Activated naive CD8-positive, alpha-beta T cell treated with anti-CD3 and anti-CD28 coated beads, Interleukin-2, amount 10 ng/mL, durations not matched to agents 7 days and 5 days (primary cell): ENCODE measurements around the gene TRIML1. TPM values are rescaled to one million over a fixed set of nuclear protein-coding genes. Genes with fewer than 3 reads are reported as not detected.

Source experiments
- ATAC-seq: fragments of 150-1000 bp; cut with Tn5 transposase; one replicate; pipeline ENCODE4 v1.10.0; 2021; ENCODE audit warnings: low read depth, moderate library complexity
- POLR2A ChIA-PET: fragments of 350-600 bp; sonication (Branson Sonifier 250); formaldehyde crosslinking; loops from one replicate; lab custom pipeline; 2021; ENCODE audit warnings: antibody characterized with exemption; lab: Charles Lee
- DNase-seq: peaks from one replicate; pipeline ENCODE4 v3.0.0; 2021
- H3K27ac Mint-ChIP-seq: one replicate; pipeline ENCODE4 v1.8.0; 2022; ENCODE audit warnings: mild to moderate bottlenecking, mixed read lengths
- H3K27me3 Mint-ChIP-seq: one replicate; pipeline ENCODE4 v1.8.0; 2022; ENCODE audit warnings: mild to moderate bottlenecking, moderate library complexity, mixed read lengths
- H3K36me3 Mint-ChIP-seq: one replicate; pipeline ENCODE4 v1.8.0; 2021; ENCODE audit warnings: mild to moderate bottlenecking, mixed read lengths
- H3K4me1 Mint-ChIP-seq: one replicate; pipeline ENCODE4 v1.8.0; 2021; ENCODE audit warnings: mixed read lengths
- H3K4me3 Mint-ChIP-seq: one replicate; pipeline ENCODE4 v1.8.0; 2022; ENCODE audit warnings: mild to moderate bottlenecking, moderate library complexity, mixed read lengths
- H3K9me3 Mint-ChIP-seq: one replicate; pipeline ENCODE4 v1.8.0; 2021; ENCODE audit warnings: mixed read lengths
- total RNA-seq, 2 experiments: library from RNA; stranded (reverse); gene quantifications; one replicate each; pipeline ENCODE4 v1.2.3, GENCODE V29; 2021

The TRIML1 gene
- total RNA-seq, 2 experiments from 2014 or later = not detected

- ATAC-seq = no peak
- H3K36me3 Mint-ChIP-seq = no peaks in the 10 kb centered on the region
- POLR2A ChIA-PET = no interaction called here
- H3K9me3 Mint-ChIP-seq = peaks cover 2% of the 10 kb centered on the region
- no peaks in the 10 kb centered on the region for H3K4me1 Mint-ChIP-seq
- no peak overlapping the region for H3K4me3 Mint-ChIP-seq
- DNase-seq = no peak
- H3K27ac Mint-ChIP-seq = no peak overlapping the region
- no peaks in the 10 kb centered on the region for H3K27me3 Mint-ChIP-seq
Measured at GRCh38 chr4:188162698-188163097, 23.5 kb downstream of the TRIML1 start.

- Mint-ChIP-seq H3K36me3 (no peaks in the 10 kb centered on the region), H3K27me3 (no peaks in the 10 kb centered on the region), H3K4me1 (no peaks in the 10 kb centered on the region), H3K9me3 (peaks cover 6% of the 10 kb centered on the region), H3K4me3 (no peak overlapping the region), H3K27ac (no peak overlapping the region)
- no peak for DNase-seq
- POLR2A ChIA-PET = no interaction called here
- ATAC-seq = no peak
Measured at GRCh38 chr4:188168726-188169373, 29.6 kb downstream of the TRIML1 start.

- POLR2A ChIA-PET = no interaction called here
- Mint-ChIP-seq H3K4me1 (no peaks in the 10 kb centered on the region), H3K27me3 (no peaks in the 10 kb centered on the region), H3K4me3 (no peak overlapping the region), H3K27ac (no peak overlapping the region), H3K9me3 (peaks cover 11% of the 10 kb centered on the region), H3K36me3 (no peaks in the 10 kb centered on the region)
- ATAC-seq (no peak), DNase-seq (no peak)
Measured at GRCh38 chr4:188171551-188171950, 32.3 kb downstream of the TRIML1 start.

- no peak for ATAC-seq
- no peaks in the 10 kb centered on the region for H3K4me1 Mint-ChIP-seq
Measured at GRCh38 chr4:188175288-188175687, 36.0 kb downstream of the TRIML1 start.

GRCh38 chr4:188177997-188178675 is 38.9 kb downstream of the TRIML1 start:
- POLR2A ChIA-PET = no interaction called here
- no peak overlapping the region for H3K27ac Mint-ChIP-seq
- peaks cover 12% of the 10 kb centered on the region for H3K9me3 Mint-ChIP-seq
- H3K4me1 Mint-ChIP-seq = no peaks in the 10 kb centered on the region
- H3K36me3 Mint-ChIP-seq = no peaks in the 10 kb centered on the region
- ATAC-seq (no peak), DNase-seq (no peak)
- no peaks in the 10 kb centered on the region for H3K27me3 Mint-ChIP-seq
- no peak overlapping the region for H3K4me3 Mint-ChIP-seq

More at GRCh38 chr4:188175288-188175687, 36.0 kb downstream of the TRIML1 start:
- no peaks in the 10 kb centered on the region for H3K27me3 Mint-ChIP-seq
- H3K9me3 Mint-ChIP-seq = peaks cover 9% of the 10 kb centered on the region
- POLR2A ChIA-PET = no interaction called here
- no peak overlapping the region for H3K4me3 Mint-ChIP-seq
- no peak for DNase-seq
- H3K27ac Mint-ChIP-seq = no peak overlapping the region
- no peaks in the 10 kb centered on the region for H3K36me3 Mint-ChIP-seq

GRCh38 chr4:188178806-188179205 is 39.6 kb downstream of the TRIML1 start:
- peaks cover 12% of the 10 kb centered on the region for H3K9me3 Mint-ChIP-seq
- H3K4me3 Mint-ChIP-seq = no peak overlapping the region
- DNase-seq (no peak), ATAC-seq (no peak)
- H3K36me3 Mint-ChIP-seq = no peaks in the 10 kb centered on the region
- no peaks in the 10 kb centered on the region for H3K27me3 Mint-ChIP-seq
- no peaks in the 10 kb centered on the region for H3K4me1 Mint-ChIP-seq
- no peak overlapping the region for H3K27ac Mint-ChIP-seq
- POLR2A ChIA-PET = no interaction called here

GRCh38 chr4:188187106-188187505 is 47.9 kb downstream of the TRIML1 start:
- Mint-ChIP-seq H3K36me3 (no peaks in the 10 kb centered on the region), H3K4me1 (no peaks in the 10 kb centered on the region), H3K4me3 (no peak overlapping the region), H3K27ac (no peak overlapping the region), H3K9me3 (peaks cover 1% of the 10 kb centered on the region), H3K27me3 (no peaks in the 10 kb centered on the region)
- no peak for ATAC-seq
- no peak for DNase-seq
- POLR2A ChIA-PET = no interaction called here

- DNase-seq (no peak), ATAC-seq (no peak)
- Mint-ChIP-seq H3K27me3 (no peaks in the 10 kb centered on the region), H3K4me1 (no peaks in the 10 kb centered on the region), H3K9me3 (peaks cover 1% of the 10 kb centered on the region), H3K4me3 (no peak overlapping the region), H3K27ac (no peak overlapping the region), H3K36me3 (no peaks in the 10 kb centered on the region)
- POLR2A ChIA-PET = no interaction called here
Measured at GRCh38 chr4:188190461-188190860, 51.2 kb downstream of the TRIML1 start.

GRCh38 chr4:188194421-188194820 is 55.2 kb downstream of the TRIML1 start:
- ATAC-seq (no peak), DNase-seq (no peak)
- POLR2A ChIA-PET = no interaction called here
- H3K36me3 Mint-ChIP-seq = no peaks in the 10 kb centered on the region
- no peaks in the 10 kb centered on the region for H3K9me3 Mint-ChIP-seq
- no peaks in the 10 kb centered on the region for H3K4me1 Mint-ChIP-seq
- H3K27ac Mint-ChIP-seq = no peak overlapping the region
- H3K27me3 Mint-ChIP-seq = no peaks in the 10 kb centered on the region
- no peak overlapping the region for H3K4me3 Mint-ChIP-seq

GRCh38 chr4:188195389-188195985 is 56.2 kb downstream of the TRIML1 start:
- H3K9me3 Mint-ChIP-seq = no peaks in the 10 kb centered on the region
- no peaks in the 10 kb centered on the region for H3K27me3 Mint-ChIP-seq
- no peak for ATAC-seq
- no peak overlapping the region for H3K27ac Mint-ChIP-seq
- no peaks in the 10 kb centered on the region for H3K4me1 Mint-ChIP-seq
- no peak overlapping the region for H3K4me3 Mint-ChIP-seq
- DNase-seq = no peak
- no peaks in the 10 kb centered on the region for H3K36me3 Mint-ChIP-seq
- POLR2A ChIA-PET = no interaction called here

- H3K4me3 Mint-ChIP-seq = no peak overlapping the region
- no peak overlapping the region for H3K27ac Mint-ChIP-seq
- no peaks in the 10 kb centered on the region for H3K4me1 Mint-ChIP-seq
- no peaks in the 10 kb centered on the region for H3K9me3 Mint-ChIP-seq
- no peak for DNase-seq
- POLR2A ChIA-PET = no interaction called here
- no peak for ATAC-seq
- no peaks in the 10 kb centered on the region for H3K36me3 Mint-ChIP-seq
- H3K27me3 Mint-ChIP-seq = no peaks in the 10 kb centered on the region
Measured at GRCh38 chr4:188196134-188196735, 57.0 kb downstream of the TRIML1 start.
